HepG2 (cell line): Measurements from ENCODE around the gene IFNLR1.

Source experiments
- ATF7 ChIP-seq, 2 experiments: fragments of 450-650 bp in 1 of 2; sonication (generic) in 1 of 2; formaldehyde crosslinking in 1 of 2; IDR thresholded peaks; 2 replicates each; pipeline versions ENCODE4 v1.4.0 to v1.6.1; 2016 to 2020; ENCODE audit warnings: antibody characterized with exemption in 1 of 2, mild to moderate bottlenecking in 1 of 2, missing genetic modification reagents in 1 of 2
- CTCF ChIP-seq: sonication (generic); formaldehyde crosslinking; IDR thresholded peaks from 2 replicates; pipeline ENCODE4 v1.5.0; 2020; ENCODE audit warnings: mild to moderate bottlenecking, missing genetic modification reagents, moderate library complexity
- EZH2 ChIP-seq: conservative IDR thresholded peaks from 2 replicates; pipeline ENCODE4 v1.6.1; 2012; ENCODE audit warnings: mild to moderate bottlenecking, low read depth, low read length, moderate library complexity
- JUNB ChIP-seq: sonication (generic); formaldehyde crosslinking; IDR thresholded peaks from 2 replicates; pipeline ENCODE4 v1.8.0; 2022; ENCODE audit warnings: missing genetic modification reagents, mild to moderate bottlenecking, borderline replicate concordance
- POLR2A ChIP-seq, 2 experiments: IDR thresholded peaks; 2 replicates each; pipeline ENCODE4 v1.6.1; 2011; ENCODE audit warnings: low read depth in 2 of 2, low read length in 2 of 2, mild to moderate bottlenecking in 1 of 2, moderate library complexity in 1 of 2; ENCODE audit not compliant: insufficient read depth in 1 of 2
- ZHX1 ChIP-seq: sonication (generic); formaldehyde crosslinking; IDR thresholded peaks from 2 replicates; pipeline ENCODE4 v1.8.1; 2022; ENCODE audit warnings: low read depth, mild to moderate bottlenecking, missing genetic modification reagents
- ZNF274 ChIP-seq: sonication (generic); formaldehyde crosslinking; IDR thresholded peaks from 2 replicates; pipeline ENCODE4 v1.5.1; 2020; ENCODE audit warnings: mild to moderate bottlenecking, missing genetic modification reagents

- TF ChIP-seq CTCF (CRISPR knock-in tag) (no peak), ZHX1 (CRISPR knock-in tag) (no peak), EZH2 (no peak), JUNB (CRISPR knock-in tag) (no peak), ATF7 (IDR thresholded peaks at IDR 0.05) (no peak), ATF7 (CRISPR knock-in tag; IDR thresholded peaks at IDR 0.05) (no peak), ZNF274 (no peak), POLR2A (IDR thresholded peaks at IDR 0.05; ENCODE audit: insufficient read depth in 1 of 2, low read depth in 2 of 2, low read length in 2 of 2) (no peak)
These were observed 32.9 kb downstream of the IFNLR1 start for GRCh38 chr1:24154215-24154614.
